GM18498 (cell line): ENCODE data around the gene ZNF362.
A peak's percentile ranks its signal among the peaks of the same experiment; 100 is the strongest.
"Not testable (repeated sequence)": the region's sequence is repeated elsewhere in the genome, so short reads cannot be mapped to it uniquely, and the experiment has no call there.

Experiments used
- ATAC-seq: cut with Tn5 transposase; IDR thresholded peaks from one replicate; pipeline ENCODE4 v1.9.1; 2021; ENCODE audit warnings: mild to moderate bottlenecking, moderate library complexity; ENCODE audit not compliant: unreplicated experiment

ZNF362 gene

DNA sequence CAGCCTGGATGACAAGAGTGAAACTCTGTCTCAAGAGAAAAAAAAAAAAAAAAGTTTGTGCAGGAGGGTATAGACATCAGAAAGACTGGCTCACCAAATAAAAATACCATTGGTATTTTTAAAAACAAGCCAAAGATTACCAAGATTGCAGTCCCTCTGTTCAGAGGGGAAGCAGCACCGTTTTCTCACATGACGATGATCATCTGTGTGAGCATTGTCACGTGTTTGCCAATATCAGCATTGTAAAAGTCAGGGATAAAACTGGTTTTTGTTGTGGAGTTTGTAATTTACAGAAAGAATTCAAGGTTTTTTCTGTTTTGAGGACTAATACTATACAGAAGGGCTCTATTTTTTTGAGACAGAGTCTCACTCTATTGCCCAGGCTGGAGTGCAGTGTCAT is 26.5 kb downstream of the ZNF362 start:
- no peak for ATAC-seq

DNA sequence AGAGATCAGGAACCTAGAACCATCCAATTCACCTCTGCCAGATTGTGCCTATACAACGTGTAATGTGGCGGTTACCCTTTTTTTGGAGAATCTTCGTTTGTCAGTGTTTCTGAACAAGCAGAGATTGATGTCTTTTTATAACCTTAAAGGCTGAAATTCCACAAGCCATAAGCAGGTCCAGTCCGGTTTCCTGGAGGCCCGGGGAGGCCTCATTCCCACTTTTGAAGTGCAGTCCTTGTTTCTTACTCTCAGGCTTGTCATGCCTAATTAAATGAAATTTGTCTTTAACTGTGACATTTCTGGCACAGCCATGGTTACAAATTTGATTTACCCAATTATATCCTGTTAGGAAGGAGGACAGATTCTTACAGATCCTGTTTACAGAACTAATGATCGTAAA is 27.8 kb downstream of the ZNF362 start:
- ATAC-seq, result no peak

DNA sequence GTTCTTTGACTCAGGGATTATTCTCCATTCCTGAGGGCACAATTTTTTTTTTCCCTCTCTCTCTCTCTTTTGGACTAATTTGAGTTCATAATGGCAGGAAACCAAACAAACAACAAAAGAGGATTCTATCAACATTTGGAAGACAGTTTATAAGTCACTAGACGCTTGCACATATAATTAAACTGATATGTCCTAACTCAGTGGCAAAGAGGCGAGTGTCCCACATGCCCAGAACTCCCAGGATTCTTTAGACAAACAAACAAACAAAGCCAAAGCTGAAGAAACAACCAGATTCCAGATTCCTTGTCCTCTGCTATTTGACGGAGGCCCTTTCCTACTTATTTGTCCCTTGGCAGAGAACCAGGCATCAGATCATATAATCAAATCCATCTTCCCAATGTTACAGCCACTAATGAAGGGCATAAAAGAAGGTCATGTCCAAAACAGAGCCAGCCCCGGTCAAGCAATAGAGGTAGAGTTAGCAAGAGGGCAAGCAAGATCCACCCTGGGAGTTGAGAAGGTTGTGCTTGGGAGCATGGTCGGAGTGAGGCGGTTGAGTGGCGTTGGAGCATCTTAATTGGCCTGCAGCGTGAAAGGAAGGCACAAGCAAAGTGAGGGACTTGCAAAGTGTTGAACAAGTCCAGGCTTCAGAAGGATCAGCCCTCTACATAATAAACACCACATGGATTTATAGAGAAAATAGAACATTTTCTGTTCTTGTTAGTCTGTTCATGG is 30.3 kb downstream of the ZNF362 start:
- ATAC-seq, result no peak

DNA sequence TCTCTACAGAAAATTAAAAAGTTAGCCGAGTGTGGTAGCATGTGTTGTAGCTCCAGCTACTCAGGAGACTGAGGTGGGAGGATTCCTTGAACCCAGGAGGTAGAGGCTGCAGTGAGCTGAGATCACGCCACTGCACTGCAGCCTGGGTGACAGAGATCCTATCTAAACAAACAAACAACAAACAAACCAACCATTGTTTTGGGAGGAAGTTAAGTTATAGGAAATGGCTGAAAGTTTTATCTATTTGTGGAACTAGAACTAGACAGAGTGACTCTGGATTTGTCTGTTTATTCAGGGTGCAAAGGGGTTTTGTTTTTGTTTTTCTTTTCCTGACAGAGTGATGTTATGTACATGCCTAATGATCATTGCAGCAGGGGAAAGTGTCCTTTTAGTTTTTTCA is 31.0 kb downstream of the ZNF362 start:
- no peak for ATAC-seq

DNA sequence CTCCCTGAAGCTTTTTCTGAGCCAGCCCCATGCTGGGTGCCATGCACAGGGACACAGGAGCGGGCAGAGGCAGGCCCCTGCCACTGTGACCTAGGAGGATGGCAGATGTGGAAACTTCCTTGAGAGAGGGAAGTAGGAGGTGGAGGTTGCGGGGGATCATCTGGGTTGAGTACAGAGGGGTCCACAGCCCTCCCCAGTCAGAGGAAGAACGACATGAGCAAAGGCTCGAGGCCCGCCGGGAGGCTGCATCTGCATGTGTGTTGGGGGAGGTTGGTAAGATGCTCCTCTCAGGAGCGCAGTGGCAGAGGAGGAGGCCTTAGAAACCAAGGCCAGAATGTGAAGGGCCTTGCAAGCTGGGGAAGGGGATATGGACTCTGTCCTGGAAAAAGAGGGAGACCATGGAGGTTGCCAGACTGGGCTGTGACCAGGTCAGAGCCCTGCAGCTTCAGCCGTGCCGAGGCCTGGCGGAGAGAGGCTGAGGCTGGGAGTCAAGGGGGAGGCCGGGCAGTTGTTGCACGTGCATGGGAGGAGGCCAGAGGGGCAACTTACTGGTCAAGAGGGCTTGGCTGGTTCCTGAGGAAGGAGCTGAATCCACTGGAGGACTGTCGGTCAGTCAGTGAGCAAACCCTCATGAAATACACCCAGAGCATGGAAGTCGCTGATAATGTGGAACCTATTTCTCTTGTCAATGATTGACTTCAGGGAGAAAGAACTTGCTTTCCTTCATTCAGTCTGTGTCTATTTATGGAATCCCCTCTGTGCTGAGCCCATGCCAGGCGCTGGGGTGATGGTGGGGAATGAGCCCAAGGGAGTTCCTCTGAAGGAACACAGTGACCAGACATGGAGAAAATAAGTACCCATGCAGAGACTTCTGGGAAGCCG is 32.9 kb downstream of the ZNF362 start:
- no peak for ATAC-seq

DNA sequence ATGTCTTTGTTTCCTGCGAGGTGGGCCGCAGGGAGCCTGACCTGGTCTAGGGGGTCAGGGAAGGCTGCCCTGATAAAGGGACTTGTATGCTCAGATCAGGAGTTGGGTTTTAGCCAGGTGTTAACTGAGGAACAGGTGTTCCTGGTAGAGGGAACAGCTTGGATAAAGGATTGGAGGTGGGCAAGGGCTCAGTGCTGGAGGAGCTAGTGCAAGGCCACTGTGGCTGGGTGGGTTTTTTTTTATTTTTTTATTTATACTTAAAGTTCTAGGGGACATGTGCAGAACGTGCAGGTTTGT is 33.5 kb downstream of the ZNF362 start:
- no peak for ATAC-seq

DNA sequence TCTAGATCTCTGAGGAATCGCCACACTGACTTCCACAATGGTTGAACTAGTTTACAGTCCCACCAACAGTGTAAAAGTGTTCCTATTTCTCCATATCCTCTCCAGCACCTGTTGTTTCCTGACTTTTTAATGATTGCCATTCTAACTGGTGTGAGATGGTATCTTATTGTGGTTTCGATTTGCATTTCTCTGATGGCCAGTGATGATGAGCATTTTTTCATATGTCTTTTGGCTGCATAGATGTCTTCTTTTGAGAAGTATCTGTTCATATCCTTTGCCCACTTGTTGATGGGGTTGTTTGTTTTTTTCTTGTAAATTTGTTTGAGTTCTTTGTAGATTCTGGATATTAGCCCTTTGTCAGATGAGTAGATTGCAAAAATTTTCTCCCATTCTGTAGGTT is 34.3 kb downstream of the ZNF362 start:
- ATAC-seq, result not testable (repeated sequence)

DNA sequence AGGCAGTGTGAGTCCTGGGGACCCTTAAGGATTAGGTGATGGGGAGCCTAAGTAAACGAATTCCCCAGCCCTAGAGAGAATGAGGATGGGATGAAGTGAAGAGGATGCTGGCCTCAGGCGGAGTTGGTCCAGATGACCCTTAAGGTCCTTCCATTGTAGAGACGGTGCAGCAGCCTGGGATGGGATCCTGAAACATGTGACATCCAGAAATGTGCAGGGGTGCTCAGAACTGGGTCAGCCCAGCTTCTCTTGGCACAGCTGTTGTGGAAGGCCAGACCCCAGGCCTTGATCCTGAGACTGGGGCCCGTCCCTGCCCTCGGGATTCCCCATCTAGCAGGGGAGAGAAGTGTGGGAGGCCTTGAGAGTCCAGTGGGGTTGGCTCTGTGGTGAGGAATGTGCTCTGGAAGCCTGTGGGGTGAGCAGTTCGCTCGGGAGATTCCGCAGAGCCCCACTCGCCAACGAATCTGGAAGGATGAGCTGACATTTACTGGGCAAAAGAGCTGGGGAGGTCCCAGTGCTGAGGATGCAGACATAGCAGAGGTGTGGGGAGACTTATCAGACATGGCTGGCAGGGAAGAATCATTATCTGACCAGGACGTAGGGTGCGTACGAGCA is 36.5 kb downstream of the ZNF362 start:
- no peak for ATAC-seq

DNA sequence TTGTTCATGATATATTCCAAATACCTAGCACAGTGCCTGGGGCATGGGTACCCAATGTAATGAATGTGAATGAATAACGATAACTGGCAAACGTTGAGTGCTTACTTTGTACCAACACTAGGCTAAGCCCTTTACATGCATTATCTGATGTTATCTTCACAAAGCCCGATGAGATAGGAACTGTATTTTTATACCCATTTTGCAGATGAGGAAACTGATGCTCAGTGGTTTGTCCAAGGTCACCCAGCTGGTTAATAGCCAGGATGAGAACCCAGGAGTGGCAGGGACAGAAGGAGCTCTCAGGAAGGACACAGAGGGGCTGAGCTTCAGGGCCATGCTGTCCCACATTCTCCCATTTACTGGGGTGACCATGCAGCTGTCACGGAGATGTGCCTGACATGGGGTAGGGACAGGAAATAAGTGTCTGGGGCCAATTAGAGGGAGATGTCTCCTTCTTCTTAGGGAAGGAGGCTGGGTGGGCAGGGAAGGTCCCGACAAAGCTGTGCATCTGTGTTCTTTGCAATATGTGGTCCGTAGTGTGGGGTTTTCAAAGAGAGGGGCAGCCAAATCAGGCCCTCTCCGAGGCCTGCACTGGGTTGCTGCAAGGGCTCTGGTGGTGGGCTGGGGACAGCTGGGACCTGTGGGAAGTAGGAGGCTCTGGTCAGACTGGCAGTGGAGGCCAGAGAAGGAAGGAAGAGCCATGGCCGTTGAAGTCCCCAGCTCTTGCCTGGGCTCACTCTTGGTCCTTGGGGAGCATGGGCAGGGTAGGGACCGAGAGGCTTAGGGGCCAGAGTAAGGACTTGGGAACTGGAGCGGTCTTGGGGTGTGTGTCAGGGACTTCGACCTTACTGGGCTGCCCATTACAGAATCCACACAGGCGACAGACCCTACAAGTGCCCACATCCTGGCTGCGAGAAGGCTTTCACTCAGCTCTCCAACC is 38.0 kb downstream of the ZNF362 start:
- ATAC-seq, result no peak

DNA sequence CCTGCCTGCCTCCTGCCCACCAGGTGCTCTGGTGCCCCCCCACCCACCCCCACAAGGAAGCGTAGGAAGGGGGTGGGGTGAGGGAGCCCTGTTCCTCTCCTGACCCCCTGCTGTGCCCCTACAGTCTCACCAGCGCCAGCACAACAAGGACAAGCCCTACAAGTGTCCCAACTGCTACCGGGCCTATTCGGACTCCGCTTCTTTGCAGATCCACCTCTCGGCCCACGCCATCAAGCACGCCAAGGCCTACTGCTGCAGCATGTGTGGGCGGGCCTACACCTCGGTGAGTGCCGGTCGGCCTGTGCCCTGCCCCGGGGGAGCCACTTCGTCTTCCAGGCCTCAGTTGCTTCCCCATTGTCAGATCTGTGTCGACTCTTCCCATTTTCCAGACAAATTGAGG is 38.7 kb downstream of the ZNF362 start:
- no peak for ATAC-seq

DNA sequence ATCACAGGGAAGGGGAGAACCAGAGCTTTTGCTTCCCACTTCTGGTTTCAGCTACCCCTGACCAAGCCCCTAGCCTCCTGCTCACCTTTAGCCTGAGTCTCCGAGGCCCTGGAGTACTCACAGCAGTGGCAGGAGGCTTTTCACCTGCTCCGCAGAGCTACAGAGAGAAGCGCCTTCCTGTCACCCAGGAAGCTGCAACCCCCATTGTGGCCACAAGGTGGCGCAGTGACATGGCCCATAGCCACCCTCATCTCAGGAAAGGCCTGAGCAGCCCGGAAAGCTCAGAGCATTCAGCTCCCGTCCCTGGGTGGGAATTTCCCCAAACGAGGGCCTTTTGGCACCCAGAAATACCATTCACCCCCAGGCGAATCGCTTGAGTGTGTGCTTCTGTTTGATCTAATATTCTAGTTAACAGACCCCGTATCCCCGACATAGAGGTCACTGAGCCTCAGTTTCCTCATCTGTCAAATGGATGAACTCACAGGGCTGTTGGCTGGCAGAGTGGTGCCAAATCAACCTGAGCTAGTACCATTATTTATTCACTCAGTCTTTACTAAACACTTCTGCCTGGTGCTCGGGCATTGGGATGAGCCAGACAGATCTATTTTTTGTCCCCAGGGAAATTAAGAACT is 39.3 kb downstream of the ZNF362 start:
- no peak for ATAC-seq

DNA sequence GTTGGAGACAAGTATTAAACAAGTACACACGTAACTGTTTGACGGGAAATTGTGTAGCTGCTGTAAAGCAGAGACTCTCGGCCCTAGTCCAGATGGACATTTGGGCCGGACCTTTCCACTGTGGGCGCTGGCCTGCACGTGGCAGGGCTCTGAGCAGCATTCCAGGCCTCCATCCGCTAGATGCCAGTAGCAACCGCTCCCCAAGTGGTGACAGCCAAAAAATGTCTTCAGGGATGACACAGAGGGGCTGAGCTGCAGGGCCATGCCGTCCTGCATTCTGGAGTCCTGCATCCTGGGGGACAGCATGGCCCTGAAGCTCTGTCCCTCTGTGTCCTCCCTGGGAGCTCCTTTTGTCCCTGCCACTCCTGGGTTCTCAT is 39.8 kb downstream of the ZNF362 start:
- ATAC-seq, result no peak

DNA sequence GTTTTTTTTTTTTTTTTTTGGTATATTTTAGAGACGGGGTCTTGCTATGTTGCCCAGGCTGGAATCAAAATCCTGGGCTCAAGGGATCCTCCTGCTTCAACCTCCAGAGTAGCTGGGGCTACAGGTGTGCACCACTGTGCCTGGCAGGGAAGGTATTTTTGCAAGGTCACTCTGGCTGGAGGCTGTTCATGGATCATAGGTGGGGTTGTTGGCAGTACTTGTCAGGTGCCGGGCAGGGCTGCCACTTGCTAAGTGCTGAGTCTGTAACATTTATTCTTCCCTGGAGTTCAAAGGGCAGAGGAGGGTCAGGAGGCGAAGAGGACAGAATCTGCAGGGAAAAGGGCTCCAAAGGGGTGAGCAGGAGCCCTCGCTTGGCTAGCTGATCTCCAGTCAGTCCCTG is 40.5 kb downstream of the ZNF362 start:
- no peak for ATAC-seq

DNA sequence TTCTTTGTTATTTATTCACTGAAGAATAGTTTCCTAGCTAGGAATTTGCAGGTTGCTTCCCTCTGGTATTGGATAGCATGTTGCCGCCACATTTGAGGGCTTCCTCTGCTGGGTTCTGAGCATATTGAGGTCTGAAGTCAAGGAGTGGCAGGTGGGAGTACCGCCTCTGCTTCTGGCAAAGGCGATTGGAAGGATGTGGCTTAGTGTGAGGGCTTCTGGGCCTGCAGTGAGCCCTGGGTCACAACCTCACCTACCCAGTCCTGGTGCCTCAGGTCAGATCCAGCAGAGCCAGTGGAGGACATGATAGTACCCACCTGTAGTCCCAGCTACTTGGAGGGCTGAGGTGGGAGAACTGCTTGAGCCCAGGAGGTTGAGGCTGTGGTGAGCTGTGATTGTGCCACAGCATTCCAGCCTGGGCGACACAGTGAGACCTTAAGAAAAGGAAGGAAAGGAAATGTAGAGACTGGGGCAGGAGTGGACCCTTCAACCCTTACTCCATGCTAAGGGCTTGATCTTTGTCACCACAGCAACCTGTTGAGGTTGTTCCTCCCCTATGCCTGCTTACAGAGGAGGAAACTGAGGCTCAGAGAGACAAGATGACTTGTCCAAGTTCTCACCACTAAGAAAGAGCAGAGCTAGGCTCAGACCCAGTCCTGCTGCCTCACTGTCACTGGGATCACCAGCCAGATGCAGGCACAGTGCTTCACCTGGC is 41.8 kb downstream of the ZNF362 start:
- ATAC-seq, result no peak

DNA sequence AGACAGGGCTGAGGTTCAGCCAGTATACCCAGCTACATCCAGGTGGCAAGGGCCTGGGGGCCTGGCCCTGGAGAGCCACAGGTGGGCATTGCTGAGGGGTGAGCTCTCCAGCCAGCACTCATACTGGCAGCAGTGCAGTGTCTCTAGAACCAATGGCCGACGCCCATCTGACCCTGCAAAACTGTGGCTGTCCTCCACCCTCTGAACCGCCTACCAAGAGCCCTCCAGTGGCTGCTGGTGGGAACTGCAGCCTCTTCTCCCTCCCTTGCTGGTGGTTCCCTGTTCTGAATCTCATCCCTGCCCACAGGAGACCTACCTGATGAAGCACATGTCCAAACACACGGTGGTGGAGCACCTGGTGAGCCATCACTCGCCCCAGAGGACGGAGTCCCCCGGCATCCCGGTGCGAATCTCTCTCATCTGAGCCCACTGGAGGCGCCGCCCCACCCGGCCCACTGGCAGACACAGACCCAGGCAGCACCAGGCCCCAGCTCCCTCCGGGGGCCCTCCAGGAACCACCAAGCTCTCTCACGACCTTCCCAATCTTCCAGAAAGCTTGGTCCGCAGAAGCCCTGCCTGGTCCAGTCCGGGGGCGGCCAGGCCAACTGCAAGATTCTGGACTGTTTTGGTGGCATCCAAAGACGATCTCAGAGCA is 42.5 kb downstream of the ZNF362 start:
- peak; percentile 65 for ATAC-seq

DNA sequence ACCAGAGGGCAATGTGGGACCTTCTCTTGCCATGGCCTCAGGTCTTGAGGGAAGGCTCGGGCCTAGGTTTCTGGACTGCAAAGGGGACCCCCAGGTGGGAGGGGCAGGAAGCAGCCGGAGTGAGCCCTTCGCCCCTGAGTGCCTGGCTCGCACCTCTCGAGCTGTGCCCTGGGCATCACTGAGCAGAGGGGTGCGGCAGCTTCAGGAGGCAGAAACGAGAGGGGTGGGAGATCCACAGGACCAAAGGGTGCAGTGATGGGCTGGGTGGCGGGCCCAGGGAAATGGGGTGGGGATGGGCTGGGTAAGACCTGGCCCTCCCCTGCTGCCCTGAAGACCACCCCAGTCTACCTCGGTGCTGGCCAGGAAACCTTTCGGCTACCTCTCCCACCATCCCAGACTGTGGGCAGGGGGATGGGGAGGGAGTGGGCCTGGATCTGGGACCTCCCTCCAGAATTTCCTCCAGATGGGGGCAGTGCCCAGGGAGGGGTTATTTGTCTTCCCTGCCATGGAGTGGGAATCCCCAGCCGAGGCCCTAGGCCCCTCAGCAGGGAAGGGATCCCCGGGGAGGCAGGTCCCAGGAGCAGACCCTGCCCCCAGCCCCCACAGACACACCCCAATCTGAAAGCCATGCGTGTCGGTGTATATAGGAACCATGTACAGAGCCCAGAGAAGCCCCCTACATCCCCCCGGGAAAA is 43.3 kb downstream of the ZNF362 start:
- no peak for ATAC-seq

DNA sequence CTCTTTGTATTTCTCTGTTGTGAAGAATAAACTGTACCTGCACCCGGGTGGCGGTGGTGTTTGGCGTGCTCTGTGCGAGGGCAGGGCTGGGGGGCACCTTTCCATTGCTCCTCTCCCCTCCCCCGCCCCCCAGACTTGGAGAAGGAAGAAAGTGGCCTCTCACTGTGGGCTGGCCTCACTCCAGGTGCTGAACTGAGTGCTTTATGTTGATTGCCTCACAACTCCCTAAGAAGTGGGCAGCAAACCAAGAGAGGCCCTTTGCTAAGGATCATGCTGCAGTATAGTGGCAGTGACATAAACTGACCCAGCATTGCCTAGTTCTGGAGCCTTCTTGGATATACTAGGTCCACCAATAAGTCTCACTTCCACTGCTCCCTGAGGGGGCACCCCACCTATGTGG is 44.4 kb downstream of the ZNF362 start:
- ATAC-seq, result no peak

DNA sequence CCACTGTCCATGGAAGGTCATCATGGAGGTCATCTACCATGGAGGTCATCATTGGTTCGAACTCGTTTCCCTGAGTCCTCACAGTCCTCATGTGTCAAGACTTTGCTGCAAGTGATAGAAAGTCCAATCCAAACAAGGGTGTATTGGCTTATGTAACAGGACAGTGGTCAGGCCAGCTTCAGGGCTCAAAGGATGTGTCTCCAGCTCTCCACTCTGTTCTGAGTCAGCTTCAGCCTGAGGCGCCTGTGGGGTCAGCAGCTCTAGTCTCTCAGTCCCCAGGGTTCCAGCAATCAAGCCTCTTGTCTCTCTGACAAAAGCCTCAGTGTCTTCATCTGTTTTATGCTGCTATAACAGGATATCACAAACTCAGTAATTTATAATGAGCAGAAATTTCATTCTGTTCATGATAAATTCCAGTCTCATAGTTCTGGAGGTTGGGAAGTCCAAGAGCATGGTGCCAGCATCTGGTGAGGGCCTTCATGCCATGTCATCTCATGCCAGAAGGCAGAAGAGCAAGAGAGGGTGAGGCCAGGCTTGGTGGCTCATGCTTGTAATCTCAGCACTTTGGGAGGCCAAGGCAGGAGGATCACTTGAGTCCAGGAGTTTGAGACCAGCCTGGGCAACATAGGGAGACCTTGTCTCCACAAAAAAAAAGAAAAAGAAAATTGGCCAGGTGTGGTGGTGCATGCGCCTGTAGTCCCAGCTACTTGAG is 45.1 kb downstream of the ZNF362 start:
- no peak for ATAC-seq
